ENCODE data around the gene NLE1. TPM values are rescaled to one million over a fixed set of nuclear protein-coding genes. Genes with fewer than 3 reads are reported as not detected.
"Not testable (repeated sequence)": the region's sequence is repeated elsewhere in the genome, so short reads cannot be mapped to it uniquely, and the experiment has no call there.

NLE1 gene
- total RNA-seq, 5 donors from 2014 or later (not counting 1 experiment from before 2014, with no cell fraction given): 12.3 to 29.1 (median 17.8) TPM

DNA sequence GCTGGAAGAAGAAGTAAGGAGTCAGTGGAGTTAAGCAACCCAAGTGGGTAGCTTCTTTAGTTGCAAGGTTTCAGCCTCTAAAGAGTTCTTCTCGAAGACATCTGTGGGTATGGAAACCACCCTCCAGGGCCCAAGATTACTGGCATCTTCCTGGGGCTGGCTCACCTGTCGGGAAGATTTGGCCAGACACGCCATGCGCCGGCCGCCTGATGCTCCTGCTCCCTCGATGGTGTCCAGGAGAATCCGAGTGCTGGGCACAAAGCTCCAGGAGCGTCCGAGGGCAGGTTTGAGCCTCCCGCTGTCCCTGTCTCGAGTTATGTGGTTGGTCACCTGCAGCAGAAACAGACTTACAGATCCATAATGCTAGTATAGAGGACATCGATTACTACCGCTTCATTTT, 41.1 kb downstream of the NLE1 start:
- peaks cover 4 to 7% (median 5%) of the 10 kb centered on the region in 3 donors for H3K4me1 Mint-ChIP-seq
- H3K36me3 Mint-ChIP-seq: peaks cover 38% of the 10 kb centered on the region
- no peak overlapping the region for H3K4me3 Mint-ChIP-seq
- Histone ChIP-seq H3K36me3 (ENCODE audit: control insufficient read depth in 2 of 2, extremely low read depth in 1 of 2, insufficient read depth in 1 of 2, low read length in 1 of 2) (peaks cover 8 to 54% of the 10 kb centered on the region in 2 donors), H3K27me3 (replicated peaks in 1 of 2; ENCODE audit: control insufficient read depth in 2 of 2, extremely low read depth in 1 of 2, insufficient read depth in 2 of 2, low read length in 1 of 2) (no peaks in the 10 kb centered on the region), H3K9me3 (no peaks in the 10 kb centered on the region), H3K27ac (ENCODE audit: low read length) (no peak overlapping the region), H3K4me1 (ENCODE audit: control insufficient read depth in 1 of 2, extremely low read depth in 1 of 2, insufficient read depth in 2 of 2, low read length in 2 of 2) (peaks cover 0 to 2% of the 10 kb centered on the region in 2 experiments), H3K4me3 (ENCODE audit: control insufficient read depth in 1 of 2, extremely low read depth in 1 of 2, low read length in 1 of 2) (no peak overlapping the region)
- POLR2A ChIA-PET: no interaction called here
- H3K9me3 Mint-ChIP-seq: no peaks in the 10 kb centered on the region
- CTCF ChIA-PET: no interaction called here
- DNase-seq (no peak), ATAC-seq (replicated peaks in 1 of 4) (no peak)
- no peak overlapping the region for H3K27ac Mint-ChIP-seq
- 97% methylated on average over 14 of the region's 14 CpGs for WGBS (ENCODE audit: insufficient coverage)
- no peaks in the 10 kb centered on the region for H3K27me3 Mint-ChIP-seq

DNA sequence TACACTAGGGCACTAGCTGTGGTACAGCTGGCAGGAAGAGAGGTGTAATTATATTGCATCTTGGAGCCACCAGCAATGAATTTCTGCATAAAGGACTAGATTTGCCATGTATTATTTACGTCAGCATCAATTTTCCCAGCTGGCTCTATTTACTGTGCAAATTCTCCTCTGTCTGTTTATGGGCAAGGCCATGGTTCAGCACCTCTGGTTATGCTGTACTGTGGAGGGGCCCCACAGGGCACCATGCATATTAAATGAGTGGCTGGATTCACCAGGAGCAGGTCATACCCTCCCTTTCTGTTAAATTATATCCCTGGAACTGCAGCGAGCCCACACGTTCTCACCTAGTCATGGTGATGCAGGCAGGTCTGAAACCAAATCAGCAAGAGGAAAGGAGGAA, 42.2 kb downstream of the NLE1 start:
- Histone ChIP-seq H3K27me3 (replicated peaks in 1 of 2; ENCODE audit: control insufficient read depth in 2 of 2, extremely low read depth in 1 of 2, insufficient read depth in 2 of 2, low read length in 1 of 2) (no peaks in the 10 kb centered on the region), H3K4me3 (ENCODE audit: control insufficient read depth in 1 of 2, extremely low read depth in 1 of 2, low read length in 1 of 2) (no peak overlapping the region), H3K4me1 (ENCODE audit: control insufficient read depth in 1 of 2, extremely low read depth in 1 of 2, insufficient read depth in 2 of 2, low read length in 2 of 2) (peaks cover 0 to 2% of the 10 kb centered on the region in 2 experiments), H3K36me3 (ENCODE audit: control insufficient read depth in 2 of 2, extremely low read depth in 1 of 2, insufficient read depth in 1 of 2, low read length in 1 of 2) (peaks cover 8 to 44% of the 10 kb centered on the region in 2 donors), H3K27ac (ENCODE audit: low read length) (no peak overlapping the region), H3K9me3 (no peaks in the 10 kb centered on the region)
- peaks cover 26% of the 10 kb centered on the region for H3K36me3 Mint-ChIP-seq
- POLR2A ChIA-PET: no interaction called here
- no peak for ATAC-seq (replicated peaks in 1 of 4)
- CTCF ChIA-PET: interaction anchor here in 1 of 2 donors (0.6 kb wide), 1 partner anchor 60 kb away, joined by 5 read pairs; no protein-coding TSS in a partner anchor
- DNase-seq: no peak
- H3K27me3 Mint-ChIP-seq: no peaks in the 10 kb centered on the region
- no peaks in the 10 kb centered on the region for H3K9me3 Mint-ChIP-seq
- H3K4me1 Mint-ChIP-seq: peaks cover 2 to 5% (median 4%) of the 10 kb centered on the region in 3 donors
- no peak overlapping the region for H3K4me3 Mint-ChIP-seq
- WGBS (ENCODE audit: insufficient coverage): 79% methylated on average over 3 of the region's 3 CpGs
- no peak overlapping the region for H3K27ac Mint-ChIP-seq

DNA sequence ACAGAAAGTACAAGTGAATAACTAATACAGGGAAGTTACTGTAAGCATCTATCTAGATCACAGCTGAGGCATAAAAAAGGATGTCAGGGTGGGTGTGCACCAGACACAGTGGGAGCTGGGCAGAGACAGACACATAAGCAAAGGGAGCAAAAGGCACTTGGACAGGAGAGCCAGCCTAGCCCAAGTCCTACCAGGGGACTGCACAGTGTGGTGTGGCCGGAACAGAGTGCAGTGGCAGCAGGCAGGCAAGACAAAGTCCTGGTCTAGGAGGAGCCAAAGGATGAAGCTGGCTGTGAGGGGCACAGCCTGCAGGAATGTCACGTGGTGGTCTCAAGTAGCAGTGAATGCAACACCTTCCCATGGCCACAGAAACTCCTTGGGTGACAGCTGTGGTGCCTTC, 44.3 kb downstream of the NLE1 start:
- H3K4me3 ChIP-seq (ENCODE audit: control insufficient read depth in 1 of 2, extremely low read depth in 1 of 2, low read length in 1 of 2): no peak overlapping the region
- DNase-seq (no peak), ATAC-seq (replicated peaks in 1 of 4) (no peak)
- H3K27me3 ChIP-seq (replicated peaks in 1 of 2; ENCODE audit: control insufficient read depth in 2 of 2, extremely low read depth in 1 of 2, insufficient read depth in 2 of 2, low read length in 1 of 2): no peaks in the 10 kb centered on the region
- no peak overlapping the region for H3K27ac ChIP-seq (ENCODE audit: low read length)
- H3K9me3 ChIP-seq: no peaks in the 10 kb centered on the region
- no peaks in the 10 kb centered on the region for H3K9me3 Mint-ChIP-seq
- ChIA-PET POLR2A (no interaction called here), CTCF (interaction anchor here in 1 of 2 donors (0.7 kb wide), 1 partner anchor 264 kb away, joined by 3 read pairs; no protein-coding TSS in a partner anchor)
- peaks cover 2 to 36% of the 10 kb centered on the region in 2 donors for H3K36me3 ChIP-seq (ENCODE audit: control insufficient read depth in 2 of 2, extremely low read depth in 1 of 2, insufficient read depth in 1 of 2, low read length in 1 of 2)
- H3K27me3 Mint-ChIP-seq: no peaks in the 10 kb centered on the region
- H3K4me1 Mint-ChIP-seq: peaks cover 0 to 5% (median 4%) of the 10 kb centered on the region in 3 donors
- 100% methylated on average over 2 of the region's 2 CpGs for WGBS (ENCODE audit: insufficient coverage)
- H3K27ac Mint-ChIP-seq: peak overlapping the region in 1 of 2 donors; percentile 63
- peaks cover 0 to 2% of the 10 kb centered on the region in 2 experiments for H3K4me1 ChIP-seq (ENCODE audit: control insufficient read depth in 1 of 2, extremely low read depth in 1 of 2, insufficient read depth in 2 of 2, low read length in 2 of 2)
- no peak overlapping the region for H3K4me3 Mint-ChIP-seq
- H3K36me3 Mint-ChIP-seq: peaks cover 17% of the 10 kb centered on the region

DNA sequence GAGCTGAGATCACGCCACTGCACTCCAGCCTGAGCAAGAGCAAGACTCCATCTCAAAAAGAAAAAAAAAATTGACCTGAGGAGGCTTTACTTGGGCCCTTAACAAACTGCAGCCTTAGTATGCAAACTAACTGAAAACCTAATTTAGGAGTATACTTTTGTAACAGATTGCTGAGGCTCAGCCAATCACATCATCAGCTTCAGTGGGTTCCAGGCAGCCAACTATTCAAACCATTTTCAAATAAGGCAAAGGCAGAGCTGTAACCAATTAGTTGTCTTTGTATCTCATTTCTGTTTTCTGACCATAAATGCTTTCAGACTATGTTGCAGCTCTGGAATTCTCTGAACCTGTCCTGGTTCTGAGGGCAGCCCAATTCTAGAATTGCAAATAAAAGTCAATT, 46.4 kb downstream of the NLE1 start:
- H3K4me3 ChIP-seq (ENCODE audit: control insufficient read depth in 1 of 2, extremely low read depth in 1 of 2, low read length in 1 of 2): no peak overlapping the region
- H3K27ac Mint-ChIP-seq: no peak overlapping the region
- H3K27me3 ChIP-seq (replicated peaks in 1 of 2; ENCODE audit: control insufficient read depth in 2 of 2, extremely low read depth in 1 of 2, insufficient read depth in 2 of 2, low read length in 1 of 2): no peaks in the 10 kb centered on the region
- peaks cover 5 to 6% (median 6%) of the 10 kb centered on the region in 3 donors for H3K4me1 Mint-ChIP-seq
- ATAC-seq (replicated peaks in 1 of 4): no peak
- no peaks in the 10 kb centered on the region for H3K9me3 ChIP-seq
- no peak overlapping the region for H3K27ac ChIP-seq (ENCODE audit: low read length)
- H3K36me3 Mint-ChIP-seq: peaks cover 13% of the 10 kb centered on the region
- H3K9me3 Mint-ChIP-seq: no peaks in the 10 kb centered on the region
- ChIA-PET CTCF (no interaction called here), POLR2A (no interaction called here)
- H3K4me1 ChIP-seq (ENCODE audit: control insufficient read depth in 1 of 2, extremely low read depth in 1 of 2, insufficient read depth in 2 of 2, low read length in 2 of 2): peaks cover 0 to 2% of the 10 kb centered on the region in 2 experiments
- WGBS (ENCODE audit: insufficient coverage): no CpG with 5 or more reads among the region's 1 CpG
- H3K4me3 Mint-ChIP-seq: no peak overlapping the region
- H3K27me3 Mint-ChIP-seq: no peaks in the 10 kb centered on the region
- DNase-seq: no peak
- H3K36me3 ChIP-seq (ENCODE audit: control insufficient read depth in 2 of 2, extremely low read depth in 1 of 2, insufficient read depth in 1 of 2, low read length in 1 of 2): peaks cover 2 to 21% of the 10 kb centered on the region in 2 donors

DNA sequence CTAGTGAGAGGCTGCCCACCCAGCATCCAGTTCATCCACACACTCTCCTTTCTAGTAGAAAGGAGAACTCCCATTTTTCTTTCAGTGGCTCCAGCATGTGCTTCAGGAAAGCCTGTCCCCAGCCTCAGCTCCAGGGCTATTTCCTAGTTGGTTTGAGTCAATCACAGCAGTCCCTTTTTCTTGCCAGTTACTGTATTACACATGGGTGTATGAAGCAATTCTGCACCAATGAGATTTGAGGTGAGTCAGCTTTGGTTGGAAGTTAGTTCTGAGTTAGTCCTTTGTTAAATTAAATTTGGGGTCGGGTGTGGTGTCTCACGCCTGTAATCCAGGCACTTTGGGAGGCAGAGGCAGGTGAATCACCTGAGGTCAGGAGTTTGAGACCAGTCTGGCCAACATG, 47.2 kb downstream of the NLE1 start:
- ATAC-seq (replicated peaks in 1 of 4): no peak
- no peak overlapping the region for H3K4me3 ChIP-seq (ENCODE audit: control insufficient read depth in 1 of 2, extremely low read depth in 1 of 2, low read length in 1 of 2)
- Mint-ChIP-seq H3K27me3 (no peaks in the 10 kb centered on the region), H3K36me3 (peaks cover 8% of the 10 kb centered on the region), H3K4me3 (no peak overlapping the region), H3K27ac (no peak overlapping the region), H3K9me3 (no peaks in the 10 kb centered on the region), H3K4me1 (peaks cover 10 to 13% (median 10%) of the 10 kb centered on the region in 3 donors)
- no peak for DNase-seq
- no peaks in the 10 kb centered on the region for H3K27me3 ChIP-seq (replicated peaks in 1 of 2; ENCODE audit: control insufficient read depth in 2 of 2, extremely low read depth in 1 of 2, insufficient read depth in 2 of 2, low read length in 1 of 2)
- no peaks in the 10 kb centered on the region for H3K9me3 ChIP-seq
- POLR2A ChIA-PET: no interaction called here
- peaks cover 2 to 13% of the 10 kb centered on the region in 2 donors for H3K36me3 ChIP-seq (ENCODE audit: control insufficient read depth in 2 of 2, extremely low read depth in 1 of 2, insufficient read depth in 1 of 2, low read length in 1 of 2)
- CTCF ChIA-PET: no interaction called here
- H3K4me1 ChIP-seq (ENCODE audit: control insufficient read depth in 1 of 2, extremely low read depth in 1 of 2, insufficient read depth in 2 of 2, low read length in 2 of 2): peaks cover 2 to 8% of the 10 kb centered on the region in 2 experiments
- WGBS (ENCODE audit: insufficient coverage): no CpG with 5 or more reads among the region's 2 CpGs
- no peak overlapping the region for H3K27ac ChIP-seq (ENCODE audit: low read length)

DNA sequence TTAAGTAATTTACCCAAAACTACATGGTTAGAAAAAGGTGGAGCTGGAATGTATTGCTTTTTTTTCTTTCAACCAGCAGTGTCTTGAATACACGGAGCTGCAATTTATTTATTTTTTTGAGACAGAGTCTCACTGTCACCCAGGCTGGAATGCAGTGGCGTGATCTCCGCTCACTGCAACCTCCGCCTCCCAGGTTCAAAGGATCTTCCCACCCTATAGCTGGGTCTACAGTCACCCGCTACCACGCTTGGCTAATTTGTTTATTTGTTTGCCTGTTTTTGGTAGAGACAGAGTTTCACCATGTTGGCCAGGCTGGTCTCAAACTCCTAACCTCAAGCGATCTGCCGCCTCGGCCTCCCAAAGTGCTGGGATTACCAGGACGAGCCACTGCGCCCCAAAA, 51.4 kb downstream of the NLE1 start:
- not testable (repeated sequence) for H3K36me3 ChIP-seq (ENCODE audit: control insufficient read depth in 2 of 2, extremely low read depth in 1 of 2, insufficient read depth in 1 of 2, low read length in 1 of 2); H3K9me3 ChIP-seq; H3K9me3 Mint-ChIP-seq; H3K27ac ChIP-seq (ENCODE audit: low read length); H3K36me3 Mint-ChIP-seq; ATAC-seq (replicated peaks in 1 of 4); H3K27me3 Mint-ChIP-seq; H3K4me3 ChIP-seq (ENCODE audit: control insufficient read depth in 1 of 2, extremely low read depth in 1 of 2, low read length in 1 of 2); H3K27me3 ChIP-seq (replicated peaks in 1 of 2; ENCODE audit: control insufficient read depth in 2 of 2, extremely low read depth in 1 of 2, insufficient read depth in 2 of 2, low read length in 1 of 2); DNase-seq; H3K27ac Mint-ChIP-seq
- Mint-ChIP-seq H3K4me3 (peak overlapping the region in 1 of 3 donors; percentile 94), H3K4me1 (peaks cover 34 to 45% (median 38%) of the 10 kb centered on the region in 3 donors)
- peaks cover 17 to 26% of the 10 kb centered on the region in 2 experiments for H3K4me1 ChIP-seq (ENCODE audit: control insufficient read depth in 1 of 2, extremely low read depth in 1 of 2, insufficient read depth in 2 of 2, low read length in 2 of 2)
- ChIA-PET CTCF (interaction anchor here (0.6 to 2.2 kb wide), 3 partner anchors 50 to 98 kb away, joined by 3 to 15 read pairs (median 8); no protein-coding TSS in a partner anchor), POLR2A (interaction anchor here (0.6 to 1.6 kb wide), 2 partner anchors 18 to 44 kb away, joined by 3 to 6 read pairs; no protein-coding TSS in a partner anchor)
- WGBS (ENCODE audit: insufficient coverage): 100% methylated on average over 5 of the region's 11 CpGs

All from T-cell (primary cell).